HCT116 (cell line): ENCODE measurements around the gene PLCB4. TPM values are rescaled to one million over a fixed set of nuclear protein-coding genes. Genes with fewer than 3 reads are reported as not detected.

Experiments
- ATAC-seq: fragments of 200-7000 bp; cut with Tn5 transposase; 2 replicates; pipeline ENCODE4 v1.9.1; 2020; ENCODE audit warnings: mild to moderate bottlenecking, moderate library complexity
- BruUV-seq: library from RNA; stranded (reverse); fragments of 400-500 nt; replicated peaks from 2 replicates; lab custom pipeline; 2021; lab: Mats Ljungman, UMichigan
- CTCF ChIA-PET: fragments of 300-600 bp; sonication (Branson Sonifier 250); formaldehyde crosslinking; loops from one replicate; lab custom pipeline; 2021; ENCODE audit warnings: antibody characterized with exemption; lab: Charles Lee
- POLR2A ChIA-PET: fragments of 300-600, 350-600 bp; sonication (Branson Sonifier 250); formaldehyde crosslinking; loops from one replicate; lab custom pipeline; 2021; ENCODE audit warnings: antibody characterized with exemption; lab: Charles Lee
- RAD21 ChIA-PET, 2 experiments: fragments of 300-600 bp; sonication (Branson Sonifier 250); formaldehyde crosslinking; loops; one replicate each; lab custom pipeline; 2023; ENCODE audit warnings: low total read pairs in 2 of 2; ENCODE audit not compliant: uncharacterized antibody in 2 of 2, unreplicated experiment in 2 of 2, low non-redundant PET in 1 of 2; lab: Charles Lee
- DNase-seq: peaks from one replicate; pipeline ENCODE4 v3.0.0-alpha.2; 2010; ENCODE audit warnings: low read depth, low spot score
- H2AFZ ChIP-seq: fragments of 200-600 bp; shearing (Covaris generic), sonication (generic); 2 replicates; pipeline ENCODE4 v1.6.1; 2017; ENCODE audit warnings: low read depth, mixed run types, mixed read lengths, antibody characterized with exemption, low read length; ENCODE audit not compliant: poor library complexity, severe bottlenecking
- H3K27ac ChIP-seq: 2 replicates; pipeline ENCODE4 v1.5.1; 2012; ENCODE audit warnings: low read depth, low read length
- H3K27me3 ChIP-seq: fragments of 200-600 bp; sonication (generic); 2 replicates; pipeline ENCODE4 v1.6.1; 2016; ENCODE audit warnings: mixed run types, low read length, mixed read lengths; ENCODE audit not compliant: insufficient read depth
- H3K36me3 ChIP-seq, 2 experiments: fragments of 200-500 bp in 1 of 2; fragments of 200-600 bp in 1 of 2; sonication (Bioruptor generic) in 1 of 2; sonication (generic) in 1 of 2; 2 replicates each; pipeline versions ENCODE4 v1.5.1 to v1.6.1; 2014 to 2016; ENCODE audit warnings: low read length in 2 of 2, inconsistent platforms in 1 of 2, mixed read lengths in 1 of 2, mixed run types in 1 of 2; ENCODE audit not compliant: insufficient read depth in 2 of 2, control insufficient read depth in 1 of 2
- H3K4me1 ChIP-seq, 2 experiments: fragments of 200-600 bp in 1 of 2; sonication (generic) in 1 of 2; 2 replicates each; pipeline versions ENCODE4 v1.5.1 to v1.6.1; 2012 to 2017; ENCODE audit warnings: low read length in 2 of 2, inconsistent platforms in 1 of 2, mild to moderate bottlenecking in 1 of 2, mixed read lengths in 1 of 2, mixed run types in 1 of 2, moderate library complexity in 1 of 2; ENCODE audit not compliant: insufficient read depth in 2 of 2, control insufficient read depth in 1 of 2
- H3K4me2 ChIP-seq: fragments of 200-600 bp; sonication (generic); 2 replicates; pipeline ENCODE4 v1.6.1; 2017; ENCODE audit warnings: mixed run types, low read length, mixed read lengths
- H3K4me3 ChIP-seq, 2 experiments: fragments of 200-600 bp in 1 of 2; sonication (generic) in 1 of 2; replicated peaks in 1 of 2; 2 replicates each; pipeline ENCODE4 v1.5.1; 2011 to 2016; ENCODE audit warnings: low read length in 2 of 2, control low read depth in 1 of 2, low read depth in 1 of 2, mild to moderate bottlenecking in 1 of 2, mixed read lengths in 1 of 2, mixed run types in 1 of 2
- H3K79me2 ChIP-seq: fragments of 200-600 bp; sonication (generic); 2 replicates; pipeline ENCODE4 v1.6.1; 2017; ENCODE audit warnings: mild to moderate bottlenecking, mixed run types, low read length, moderate library complexity, mixed read lengths; ENCODE audit not compliant: insufficient read depth
- H3K9ac ChIP-seq: fragments of 200-600 bp; sonication (generic); 2 replicates; pipeline ENCODE4 v1.6.1; 2016; ENCODE audit warnings: low read length, mixed read lengths
- H3K9me2 ChIP-seq: fragments of 200-600 bp; sonication (generic), shearing (Covaris generic); 2 replicates; pipeline ENCODE4 v1.6.1; 2017; ENCODE audit warnings: mixed run types, mild to moderate bottlenecking, moderate library complexity; ENCODE audit not compliant: insufficient read depth
- H3K9me3 ChIP-seq, 2 experiments: fragments of 200-500 bp in 1 of 2; fragments of 200-600 bp in 1 of 2; sonication (Bioruptor generic) in 1 of 2; sonication (generic) in 1 of 2; 2 replicates each; pipeline ENCODE4 v1.6.1; 2014 to 2017; ENCODE audit warnings: low read length in 2 of 2, mixed read lengths in 2 of 2, inconsistent platforms in 1 of 2, low read depth in 1 of 2, mild to moderate bottlenecking in 1 of 2, mixed run types in 1 of 2, moderate library complexity in 1 of 2; ENCODE audit not compliant: control insufficient read depth in 1 of 2, insufficient read depth in 1 of 2
- H4K20me1 ChIP-seq: fragments of 200-600 bp; sonication (generic), shearing (Covaris generic); 2 replicates; pipeline ENCODE4 v1.6.1; 2017; ENCODE audit warnings: mixed run types, mild to moderate bottlenecking, moderate library complexity; ENCODE audit not compliant: insufficient read depth
- CBX3 ChIP-seq: IDR thresholded peaks from 2 replicates; pipeline ENCODE4 v1.6.1; 2012; ENCODE audit warnings: low read depth
- EZH2 ChIP-seq: fragments of 200-600 bp; sonication (generic); IDR thresholded peaks from 2 replicates; pipeline ENCODE4 v1.6.1; 2017; ENCODE audit warnings: antibody characterized with exemption, mixed run types
- EZH2phosphoT487 ChIP-seq: fragments of 200-600 bp; IDR thresholded peaks from 2 replicates; pipeline ENCODE4 v1.6.1; 2018; ENCODE audit warnings: antibody characterized with exemption, borderline replicate concordance
- FOSL1 ChIP-seq: IDR thresholded peaks from 2 replicates; pipeline ENCODE4 v1.6.1; 2012; ENCODE audit warnings: low read depth
- POLR2AphosphoS5 ChIP-seq: IDR thresholded peaks from 2 replicates; pipeline ENCODE4 v1.6.1; 2011; ENCODE audit warnings: mild to moderate bottlenecking, low read depth, low read length, moderate library complexity
- SP1 ChIP-seq: IDR thresholded peaks from 2 replicates; pipeline ENCODE4 v1.6.1; 2012; ENCODE audit warnings: low read depth
- SRF ChIP-seq: IDR thresholded peaks from 2 replicates; pipeline ENCODE4 v1.6.1; 2012; ENCODE audit warnings: low read depth
- TCF7L2 ChIP-seq: IDR thresholded peaks from 2 replicates; pipeline ENCODE4 v1.7.0; 2011; ENCODE audit warnings: borderline replicate concordance, inconsistent platforms; ENCODE audit not compliant: insufficient read depth, insufficient read length; ENCODE audit errors: extremely low read depth
- ZFX ChIP-seq: fragments of 450-650 bp; IDR thresholded peaks from 2 replicates; pipeline ENCODE4 v1.6.1; 2017
- ZNF274 ChIP-seq: fragments of 200-500 bp; sonication (Bioruptor generic); IDR thresholded peaks from 2 replicates; pipeline ENCODE4 v1.6.1; 2014; ENCODE audit warnings: mild to moderate bottlenecking, low read depth, low read length, inconsistent platforms
- intact Hi-C: fragments of 100-400 bp; cut with micrococcal nuclease; formaldehyde crosslinking; loops from 2 replicates; pipeline ENCODE4 v1.10.0; 2022
- total RNA-seq: library from RNA; stranded (reverse); gene quantifications from one replicate; pipeline ENCODE4 v1.2.1, GENCODE V29; 2021; ENCODE audit not compliant: unreplicated experiment
- TF ChIP-seq, protein P1 (sequence below), 3 experiments: fragments of 200-600 bp in 1 of 3; sonication (generic) in 1 of 3; IDR thresholded peaks in 2 of 3; conservative IDR thresholded peaks in 1 of 3; 2 replicates each; pipeline ENCODE4 v1.5.1; 2012 to 2017; ENCODE audit warnings: low read depth in 2 of 3, low read length in 2 of 3, antibody characterized with exemption in 1 of 3, borderline replicate concordance in 1 of 3, control low read depth in 1 of 3, mild to moderate bottlenecking in 1 of 3, mixed read lengths in 1 of 3, mixed run types in 1 of 3, moderate library complexity in 1 of 3; ENCODE audit not compliant: insufficient read depth in 1 of 3
- TF ChIP-seq, protein P2 (sequence below): IDR thresholded peaks from 2 replicates; pipeline ENCODE4 v1.6.1; 2012; ENCODE audit warnings: low read depth
- TF ChIP-seq, protein P3 (sequence below): IDR thresholded peaks from 2 replicates; pipeline ENCODE4 v1.6.1; 2012

The PLCB4 gene
- total RNA-seq, 1 experiment from 2014 or later = 2.5 TPM

DNA sequence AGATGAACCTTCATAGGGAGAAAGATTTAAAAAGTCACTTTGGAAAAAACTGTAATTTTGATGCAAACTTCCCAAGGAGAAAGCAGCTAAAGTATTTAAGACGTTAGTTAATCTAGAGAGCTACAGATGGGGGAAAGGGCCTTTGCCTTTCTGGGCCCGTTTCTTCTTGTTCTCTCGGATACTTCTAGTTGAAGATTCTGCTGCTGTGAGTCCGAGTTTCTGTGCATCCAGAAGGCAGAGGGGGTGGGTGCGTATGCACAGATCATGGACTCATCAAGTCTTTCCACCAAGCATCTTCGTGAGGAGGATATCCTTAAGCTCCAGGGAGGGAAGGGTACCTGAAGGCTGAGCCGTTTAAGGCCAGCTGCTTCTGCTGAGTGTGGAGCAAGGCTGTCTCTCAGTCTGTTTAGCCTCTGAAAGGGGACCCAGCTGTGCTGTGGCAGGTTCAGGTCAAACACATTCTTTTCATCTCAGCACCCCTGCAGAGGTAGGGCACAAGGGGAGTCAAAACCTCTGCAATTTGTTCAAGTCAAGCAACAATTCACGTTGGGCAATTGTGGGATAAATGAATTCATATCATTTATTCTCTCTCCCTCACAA lies 449.8 kb downstream of the PLCB4 start:
- Histone ChIP-seq H3K4me1 (0 out of 4 replicates have a peak, but pooled peaks cover 2 to 8% of the 10 kb centered on the region in 2 experiments), H3K36me3 (no peaks in the 10 kb centered on the region), H3K79me2 (no peaks in the 10 kb centered on the region), H4K20me1 (no peaks in the 10 kb centered on the region), H3K4me3 (no peak overlapping the region), H3K9me3 (no peaks in the 10 kb centered on the region), H2AFZ (no peak overlapping the region), H3K4me2 (no peak overlapping the region), H3K9me2 (no peaks in the 10 kb centered on the region), H3K27ac (no peak overlapping the region), H3K27me3 (peaks cover 39% of the 10 kb centered on the region), H3K9ac (no peak overlapping the region)
- DNase-seq = no peak
- no TSS peak for BruUV-seq
- ChIA-PET CTCF (no interaction called here), POLR2A (no interaction called here), RAD21 (no interaction called here)
- no peak for ATAC-seq
- TF ChIP-seq, protein P1, sequence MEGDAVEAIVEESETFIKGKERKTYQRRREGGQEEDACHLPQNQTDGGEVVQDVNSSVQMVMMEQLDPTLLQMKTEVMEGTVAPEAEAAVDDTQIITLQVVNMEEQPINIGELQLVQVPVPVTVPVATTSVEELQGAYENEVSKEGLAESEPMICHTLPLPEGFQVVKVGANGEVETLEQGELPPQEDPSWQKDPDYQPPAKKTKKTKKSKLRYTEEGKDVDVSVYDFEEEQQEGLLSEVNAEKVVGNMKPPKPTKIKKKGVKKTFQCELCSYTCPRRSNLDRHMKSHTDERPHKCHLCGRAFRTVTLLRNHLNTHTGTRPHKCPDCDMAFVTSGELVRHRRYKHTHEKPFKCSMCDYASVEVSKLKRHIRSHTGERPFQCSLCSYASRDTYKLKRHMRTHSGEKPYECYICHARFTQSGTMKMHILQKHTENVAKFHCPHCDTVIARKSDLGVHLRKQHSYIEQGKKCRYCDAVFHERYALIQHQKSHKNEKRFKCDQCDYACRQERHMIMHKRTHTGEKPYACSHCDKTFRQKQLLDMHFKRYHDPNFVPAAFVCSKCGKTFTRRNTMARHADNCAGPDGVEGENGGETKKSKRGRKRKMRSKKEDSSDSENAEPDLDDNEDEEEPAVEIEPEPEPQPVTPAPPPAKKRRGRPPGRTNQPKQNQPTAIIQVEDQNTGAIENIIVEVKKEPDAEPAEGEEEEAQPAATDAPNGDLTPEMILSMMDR (IDR thresholded peaks at IDR 0.05 in 2 of 3, conservative IDR thresholded peaks at IDR 0.05 in 1 of 3; ENCODE audit: borderline replicate concordance in 1 of 3, insufficient read depth in 1 of 3, low read depth in 2 of 3, low read length in 2 of 3) = no peak
- TF ChIP-seq EZH2 (no peak), FOSL1 (no peak), TCF7L2 (no peak), POLR2AphosphoS5 (no peak), EZH2phosphoT487 (no peak), SRF (no peak), CBX3 (no peak), ZFX (no peak), ZNF274 (no peak), SP1 (no peak)
- TF ChIP-seq, protein P2, sequence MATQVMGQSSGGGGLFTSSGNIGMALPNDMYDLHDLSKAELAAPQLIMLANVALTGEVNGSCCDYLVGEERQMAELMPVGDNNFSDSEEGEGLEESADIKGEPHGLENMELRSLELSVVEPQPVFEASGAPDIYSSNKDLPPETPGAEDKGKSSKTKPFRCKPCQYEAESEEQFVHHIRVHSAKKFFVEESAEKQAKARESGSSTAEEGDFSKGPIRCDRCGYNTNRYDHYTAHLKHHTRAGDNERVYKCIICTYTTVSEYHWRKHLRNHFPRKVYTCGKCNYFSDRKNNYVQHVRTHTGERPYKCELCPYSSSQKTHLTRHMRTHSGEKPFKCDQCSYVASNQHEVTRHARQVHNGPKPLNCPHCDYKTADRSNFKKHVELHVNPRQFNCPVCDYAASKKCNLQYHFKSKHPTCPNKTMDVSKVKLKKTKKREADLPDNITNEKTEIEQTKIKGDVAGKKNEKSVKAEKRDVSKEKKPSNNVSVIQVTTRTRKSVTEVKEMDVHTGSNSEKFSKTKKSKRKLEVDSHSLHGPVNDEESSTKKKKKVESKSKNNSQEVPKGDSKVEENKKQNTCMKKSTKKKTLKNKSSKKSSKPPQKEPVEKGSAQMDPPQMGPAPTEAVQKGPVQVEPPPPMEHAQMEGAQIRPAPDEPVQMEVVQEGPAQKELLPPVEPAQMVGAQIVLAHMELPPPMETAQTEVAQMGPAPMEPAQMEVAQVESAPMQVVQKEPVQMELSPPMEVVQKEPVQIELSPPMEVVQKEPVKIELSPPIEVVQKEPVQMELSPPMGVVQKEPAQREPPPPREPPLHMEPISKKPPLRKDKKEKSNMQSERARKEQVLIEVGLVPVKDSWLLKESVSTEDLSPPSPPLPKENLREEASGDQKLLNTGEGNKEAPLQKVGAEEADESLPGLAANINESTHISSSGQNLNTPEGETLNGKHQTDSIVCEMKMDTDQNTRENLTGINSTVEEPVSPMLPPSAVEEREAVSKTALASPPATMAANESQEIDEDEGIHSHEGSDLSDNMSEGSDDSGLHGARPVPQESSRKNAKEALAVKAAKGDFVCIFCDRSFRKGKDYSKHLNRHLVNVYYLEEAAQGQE = no peak
- TF ChIP-seq, protein P3, sequence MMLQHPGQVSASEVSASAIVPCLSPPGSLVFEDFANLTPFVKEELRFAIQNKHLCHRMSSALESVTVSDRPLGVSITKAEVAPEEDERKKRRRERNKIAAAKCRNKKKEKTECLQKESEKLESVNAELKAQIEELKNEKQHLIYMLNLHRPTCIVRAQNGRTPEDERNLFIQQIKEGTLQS = no peak
- intact Hi-C loops = no loop called here
